Inflammatory macrophage treated with lipopolysaccharide for 1 hour (primary cell): ENCODE data around the gene FLT1.
A peak's percentile ranks its signal among the peaks of the same experiment; 100 is the strongest.

ENCODE experiments used
- DNase-seq, 2 donors: peaks; one replicate each; pipeline ENCODE4 v3.0.0-alpha.2; 2020 to 2022

Gene FLT1

DNA sequence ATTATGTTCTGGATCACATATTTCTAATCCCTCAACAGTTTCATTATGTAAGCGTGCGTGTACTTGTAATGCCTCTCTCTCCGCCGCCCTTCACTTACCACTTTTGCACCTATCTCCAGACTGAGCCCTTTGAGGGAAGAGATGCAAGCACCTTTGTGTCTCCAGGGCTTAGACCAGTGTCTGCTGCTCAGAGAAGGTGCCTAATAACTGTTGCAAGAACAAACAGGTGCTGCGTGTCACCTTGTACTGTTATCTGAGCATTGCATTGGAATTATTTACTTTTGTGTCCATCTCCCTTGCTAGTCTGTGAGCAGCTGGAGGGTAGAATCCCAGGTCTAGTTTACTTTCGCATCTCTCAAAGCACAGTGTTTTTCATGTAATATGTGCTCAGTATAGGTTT is 156.2 kb downstream of the FLT1 start:
- DNase-seq = no peak

DNA sequence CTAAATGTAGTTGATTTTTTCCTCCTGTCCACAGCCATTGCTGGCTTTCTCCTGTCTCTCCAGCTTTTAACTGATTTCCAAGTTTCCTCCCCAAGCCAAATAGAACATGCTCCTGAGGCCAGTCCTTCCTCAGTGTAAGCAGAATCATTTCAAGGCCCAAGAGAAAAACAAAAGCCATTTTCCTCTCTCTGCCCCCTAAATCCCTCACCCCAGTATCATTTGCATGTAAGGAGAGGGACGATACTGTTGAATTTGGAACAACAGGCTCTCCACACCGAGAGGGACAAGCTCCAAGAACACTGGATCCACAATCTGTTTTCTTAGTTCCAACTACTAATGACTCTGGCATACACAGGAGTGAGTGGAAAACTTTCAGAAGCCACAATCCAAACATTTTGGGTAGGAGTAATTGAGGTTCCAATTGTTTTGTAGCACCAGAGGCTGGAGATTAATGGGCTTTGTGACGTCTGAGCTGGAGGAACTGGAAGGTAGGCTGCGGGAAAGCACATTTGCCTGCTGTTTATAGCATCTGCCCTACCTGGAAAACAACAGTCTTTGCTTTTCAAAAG is 156.8 kb downstream of the FLT1 start:
- no peak for DNase-seq

DNA sequence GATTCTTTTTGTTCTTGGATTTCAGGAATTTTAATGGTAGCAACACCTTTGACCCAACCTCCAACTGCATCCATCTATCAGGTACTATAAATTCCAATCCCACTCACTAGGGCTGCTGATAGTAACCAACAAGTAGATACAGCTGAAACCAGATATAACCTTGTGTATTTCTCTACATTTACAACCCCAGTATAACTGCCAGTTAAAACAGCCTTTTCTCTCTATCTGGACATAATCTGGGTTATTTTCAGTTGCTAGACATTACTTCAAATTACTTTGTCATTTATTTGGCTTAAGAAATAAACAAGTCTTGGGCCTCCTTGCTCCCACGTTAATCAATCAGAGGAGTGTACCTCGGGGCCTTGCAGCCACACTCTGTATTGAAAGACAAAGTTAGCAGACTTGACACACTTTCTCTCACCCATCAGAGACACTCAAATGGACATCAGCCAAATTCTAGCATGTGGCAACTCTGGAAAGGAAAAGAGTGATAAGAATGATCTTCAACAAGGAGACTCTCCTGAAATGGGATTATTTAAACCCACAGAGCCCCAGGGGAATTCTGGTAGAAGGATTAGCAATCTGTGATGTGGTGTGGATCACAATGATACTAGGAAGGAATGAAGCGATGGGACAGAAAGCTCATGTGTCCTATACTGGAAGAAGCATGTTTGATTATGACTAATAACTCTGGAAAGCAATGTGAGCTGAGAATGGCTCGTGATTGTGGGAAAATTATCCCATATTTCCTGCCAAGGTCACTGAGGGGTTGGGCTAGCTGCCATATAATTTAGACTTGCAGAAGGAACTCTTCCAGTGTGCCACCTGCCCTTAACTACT is 157.5 kb downstream of the FLT1 start:
- DNase-seq = no peak

DNA sequence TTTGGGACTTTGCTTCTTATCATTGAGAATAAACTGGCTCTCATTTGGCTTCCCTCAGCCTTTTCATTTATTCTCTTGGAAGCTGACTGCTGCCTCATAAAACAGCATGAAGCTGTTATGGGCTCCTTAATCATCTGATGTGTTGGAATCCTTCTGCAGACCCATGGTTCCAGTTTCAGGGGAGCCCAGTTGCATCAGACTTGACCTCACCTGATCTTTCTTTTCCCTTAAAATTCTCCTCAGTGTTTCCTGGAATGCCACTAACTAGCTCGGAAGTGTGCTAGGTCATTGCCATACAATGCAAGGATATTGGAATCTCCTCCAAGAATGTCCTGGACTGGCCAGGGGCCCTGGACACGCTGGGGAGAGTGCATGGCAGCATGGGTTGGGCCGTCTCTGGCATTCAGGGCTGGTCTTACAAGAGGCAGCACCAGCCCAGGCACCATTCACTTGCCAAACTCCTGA is 158.7 kb downstream of the FLT1 start:
- no peak for DNase-seq

- no peak for DNase-seq
These were observed 161.6 kb downstream of the FLT1 start for GRCh38 chr13:28333204-28333881.

- DNase-seq = peak; percentile 88 to 96
These were observed 165.4 kb downstream of the FLT1 start for GRCh38 chr13:28329395-28330158.

GRCh38 chr13:28328271-28328607 is 166.7 kb downstream of the FLT1 start:
- DNase-seq = no peak

DNA sequence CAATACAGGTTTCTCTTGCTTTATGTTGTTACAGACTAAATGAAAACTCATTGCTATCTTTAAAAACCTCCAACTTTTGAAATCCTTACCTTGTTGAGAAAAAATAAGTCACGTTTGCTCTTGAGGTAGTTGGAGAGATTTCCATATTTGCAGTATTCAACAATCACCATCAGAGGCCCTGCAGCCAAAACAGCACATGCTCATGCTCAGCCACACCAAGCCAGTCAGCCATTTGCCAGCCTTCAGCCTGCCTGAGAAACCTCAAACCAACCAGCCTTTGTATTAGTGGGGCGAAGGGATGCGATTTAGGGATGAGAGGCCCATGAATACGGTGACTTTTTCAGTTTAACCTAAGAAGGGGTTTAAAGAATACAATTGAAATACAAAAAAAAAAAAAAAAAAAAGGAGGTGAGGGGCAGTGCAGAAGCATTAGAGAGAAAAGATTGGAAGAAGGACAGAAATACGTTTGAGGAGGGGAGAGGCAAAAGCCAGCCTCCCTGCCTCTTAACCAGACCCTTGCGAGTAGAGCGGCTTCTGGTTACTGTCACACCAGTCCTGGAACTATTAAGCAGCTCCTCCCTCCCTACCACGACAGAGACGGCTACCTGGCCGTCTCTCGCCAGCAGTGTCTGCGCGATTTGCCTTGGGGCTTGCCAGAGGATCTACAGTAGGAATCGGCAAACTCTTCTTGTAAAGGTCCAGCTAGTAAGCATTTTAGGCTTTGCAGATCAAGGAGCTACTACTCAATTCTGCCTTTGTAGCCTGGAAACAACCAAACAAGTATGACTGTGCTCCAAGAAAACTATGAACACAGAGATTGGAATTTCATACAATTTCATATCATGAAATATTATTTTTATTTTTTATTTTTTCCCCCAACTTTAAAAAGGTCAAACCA is 167.3 kb downstream of the FLT1 start:
- no peak for DNase-seq

- DNase-seq = no peak
These were observed 168.9 kb downstream of the FLT1 start for GRCh38 chr13:28326056-28326455.

DNA sequence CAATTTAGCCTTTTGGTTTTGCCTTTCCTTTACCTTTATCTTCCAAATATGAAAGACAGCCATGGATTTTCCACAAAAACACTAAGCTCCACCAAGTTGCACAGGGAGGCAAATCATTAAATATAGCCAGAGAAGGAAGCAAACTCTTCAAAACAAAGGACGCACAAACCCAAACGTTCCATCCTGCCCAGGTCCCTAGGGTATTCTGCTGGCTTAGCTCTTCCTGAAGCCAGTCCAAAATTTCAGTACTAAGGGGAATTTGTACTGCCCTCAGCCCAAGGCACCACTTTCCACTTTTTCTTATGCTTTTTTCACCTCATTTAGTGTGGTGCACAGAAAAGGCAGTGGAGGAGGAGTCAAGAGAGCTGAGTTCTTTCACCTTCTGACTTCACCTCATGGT is 169.9 kb downstream of the FLT1 start:
- no peak for DNase-seq

- DNase-seq = peak; percentile 41 to 85
These were observed 170.6 kb downstream of the FLT1 start for GRCh38 chr13:28324181-28324789.

GRCh38 chr13:28322256-28322905 is 172.5 kb downstream of the FLT1 start:
- DNase-seq = no peak

GRCh38 chr13:28321756-28322155 is 173.2 kb downstream of the FLT1 start:
- no peak for DNase-seq

DNA sequence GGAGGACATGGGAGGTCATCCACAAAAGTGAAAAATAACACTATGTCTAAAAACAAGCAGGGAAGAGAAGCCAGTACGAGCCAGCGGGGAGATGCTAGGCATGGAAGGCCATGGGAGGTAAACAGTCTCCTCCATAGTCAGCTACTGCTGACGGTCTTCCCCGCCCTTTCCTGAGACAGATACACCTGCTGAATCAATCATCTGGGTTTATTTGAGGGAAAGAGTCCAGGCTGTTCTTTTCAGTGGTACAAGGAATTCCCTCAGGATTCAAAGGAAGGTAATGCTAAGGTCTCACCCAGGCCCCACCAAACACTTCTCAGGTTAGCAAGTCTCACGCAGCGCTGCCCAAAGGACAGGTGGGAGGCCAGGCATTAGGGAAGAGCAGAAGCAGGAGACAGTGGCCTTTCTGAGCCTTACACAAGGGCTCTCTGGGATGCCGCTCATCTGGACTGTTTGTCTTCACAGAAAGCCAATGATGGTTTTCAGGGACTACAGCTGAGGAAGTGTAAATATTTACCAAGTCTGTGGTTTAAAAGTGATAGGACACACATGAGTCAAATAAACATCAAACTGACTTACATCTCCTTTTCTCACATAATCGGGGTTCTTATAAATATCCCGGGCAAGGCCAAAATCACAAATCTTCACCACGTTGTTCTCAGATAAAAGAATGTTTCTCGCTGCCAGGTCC is 173.9 kb downstream of the FLT1 start:
- DNase-seq = no peak

DNA sequence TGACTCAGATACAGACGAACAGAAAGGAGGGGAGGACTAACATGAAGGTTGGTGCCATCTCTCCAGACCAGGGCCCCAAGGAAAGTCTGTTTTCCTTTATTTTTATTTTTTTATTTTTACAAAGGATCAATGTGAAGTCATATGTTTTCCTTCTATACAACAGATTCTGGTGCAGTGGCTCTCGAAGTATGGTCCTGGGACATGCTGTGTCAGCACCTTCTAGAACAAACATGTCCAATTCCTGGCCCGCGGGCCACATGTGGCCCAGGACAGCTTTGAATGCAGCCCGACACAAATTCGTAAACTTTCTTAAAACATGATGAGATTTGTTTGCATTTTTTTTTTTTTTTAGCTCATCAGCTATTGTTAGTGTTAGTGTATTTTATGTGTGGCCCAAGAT is 174.7 kb downstream of the FLT1 start:
- DNase-seq = no peak

DNA sequence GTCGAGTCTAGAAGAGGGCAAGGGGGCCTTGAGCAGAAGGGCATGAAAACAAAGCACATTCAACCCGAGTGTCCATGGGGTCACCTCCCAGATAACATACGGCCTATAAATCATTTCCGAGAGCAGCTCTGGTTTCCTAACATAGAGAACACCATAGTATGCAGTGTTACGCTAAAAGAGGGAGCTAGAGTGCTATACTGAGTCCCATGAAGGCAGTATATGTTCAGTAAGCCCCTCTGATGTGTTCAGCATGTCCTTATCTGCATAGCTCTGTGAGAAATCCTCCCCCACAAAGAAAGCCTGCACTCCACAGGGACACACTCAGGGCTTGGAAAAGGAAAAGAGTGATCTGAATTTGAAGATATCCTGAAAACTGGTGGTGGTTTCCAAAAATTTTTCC is 175.4 kb downstream of the FLT1 start:
- DNase-seq = no peak

- DNase-seq = no peak
These were observed 176.4 kb downstream of the FLT1 start for GRCh38 chr13:28318496-28318895.

DNA sequence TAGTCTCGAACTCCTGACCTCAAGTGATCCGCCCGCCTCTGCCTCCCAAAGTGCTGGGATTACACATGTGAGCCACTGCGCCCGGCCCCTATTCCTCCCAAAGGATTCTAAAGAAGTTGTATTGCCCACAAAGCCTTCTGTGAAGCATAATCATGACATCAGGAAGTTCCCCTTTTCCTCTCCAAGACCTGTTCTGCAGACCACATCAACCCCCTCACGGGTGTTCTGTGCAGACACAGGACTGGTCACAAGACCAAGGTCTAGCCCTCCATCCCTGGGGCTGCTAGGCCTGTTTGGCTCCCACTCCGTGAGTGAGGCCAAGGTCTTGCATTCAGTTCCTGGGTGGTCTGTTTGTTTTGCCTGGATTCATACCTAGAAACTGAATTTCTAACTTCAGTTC is 178.1 kb downstream of the FLT1 start:
- peak; percentile 23 to 61 for DNase-seq

DNA sequence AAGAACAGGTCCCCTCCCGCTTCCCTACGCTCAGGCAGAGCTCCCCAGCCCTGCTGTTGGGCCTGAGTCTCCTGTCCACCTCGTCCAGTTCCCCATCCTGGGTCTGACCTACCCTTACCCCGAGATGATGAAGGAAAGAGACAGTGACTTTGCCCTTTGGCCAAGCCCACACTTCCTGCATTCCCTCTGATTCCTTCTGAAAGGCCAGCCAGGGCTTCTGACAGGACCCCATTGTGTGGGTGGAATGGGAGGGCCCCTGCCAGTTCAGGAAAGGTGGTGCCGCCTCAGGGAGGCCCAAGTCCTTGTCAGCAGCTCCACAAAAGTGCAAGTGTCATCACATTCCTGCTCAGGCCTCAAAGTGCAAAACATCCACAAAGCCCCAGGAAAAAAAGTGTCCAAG is 178.8 kb downstream of the FLT1 start:
- DNase-seq = peak in 1 of 2 donors; percentile 12

GRCh38 chr13:28314879-28315278 is 180.0 kb downstream of the FLT1 start:
- no peak for DNase-seq

DNA sequence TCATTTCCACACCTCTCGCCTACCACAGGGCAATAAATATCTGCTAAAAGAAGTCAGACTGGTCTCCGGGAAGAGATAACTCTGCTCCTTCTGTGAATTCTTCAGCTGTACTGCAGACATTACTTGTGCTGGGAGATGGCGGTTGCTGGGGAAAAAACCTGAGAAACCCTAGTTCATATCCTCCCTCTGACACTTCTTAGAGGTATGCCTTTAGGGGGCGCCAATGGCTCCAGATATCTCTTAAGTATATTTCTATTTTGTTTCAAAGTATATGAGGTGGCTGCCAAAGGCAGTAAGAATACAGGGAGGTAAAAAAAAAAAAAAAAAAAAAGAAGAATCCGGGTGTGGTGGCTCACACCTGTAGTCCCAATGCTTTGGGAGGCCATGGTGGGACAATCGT is 181.3 kb downstream of the FLT1 start:
- DNase-seq = peak in 1 of 2 donors; percentile 50
